Stimulated activated effector memory CD8-positive, alpha-beta T cell treated with anti-CD3 and anti-CD28 coated beads, Interleukin-12 subunit alpha, Interleukin-12 subunit beta, amount 100 ng/mL, for 72 hours (primary cell): Measurements from ENCODE around the gene SMPX.

ENCODE experiments used
- ATAC-seq: fragments of 150-1000 bp; cut with Tn5 transposase; 2 replicates; pipeline ENCODE4 v1.10.0; 2021
- DNase-seq, 2 donors: peaks; one replicate each; pipeline ENCODE4 v3.0.0; 2021 to 2022; ENCODE audit warnings: low spot score in 2 of 2
- H3K27ac Mint-ChIP-seq: one replicate; pipeline ENCODE4 v1.8.0; 2022; ENCODE audit warnings: mild to moderate bottlenecking, mixed read lengths
- H3K36me3 Mint-ChIP-seq: one replicate; pipeline ENCODE4 v1.8.0; 2022; ENCODE audit warnings: mild to moderate bottlenecking, mixed read lengths
- H3K4me1 Mint-ChIP-seq: one replicate; pipeline ENCODE4 v1.8.0; 2022; ENCODE audit warnings: mixed read lengths
- H3K4me3 Mint-ChIP-seq: one replicate; pipeline ENCODE4 v1.8.0; 2022; ENCODE audit warnings: mild to moderate bottlenecking, mixed read lengths
- H3K9me3 Mint-ChIP-seq: one replicate; pipeline ENCODE4 v1.8.0; 2022; ENCODE audit warnings: mixed read lengths

SMPX gene

DNA sequence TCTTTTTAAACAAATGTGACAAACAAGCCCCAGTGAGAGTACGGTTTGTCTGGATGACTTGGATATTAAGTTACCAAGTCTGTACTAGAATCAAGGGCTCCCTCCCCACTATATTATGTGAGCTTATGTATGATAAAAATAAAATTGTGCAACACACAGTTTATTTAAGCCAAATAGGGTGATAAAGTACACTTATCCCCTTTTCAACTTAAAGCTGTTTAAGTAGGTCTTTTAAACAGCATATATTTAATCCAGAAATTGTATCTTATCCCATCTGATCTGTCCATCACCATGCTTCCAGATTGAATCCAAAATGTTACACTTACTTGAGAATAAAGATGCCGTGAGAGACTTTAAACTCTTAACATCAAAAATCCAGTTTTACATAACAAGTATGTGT lies 97.8 kb downstream of the SMPX start:
- Mint-ChIP-seq H3K9me3 (no peaks in the 10 kb centered on the region), H3K36me3 (no peaks in the 10 kb centered on the region), H3K4me3 (no peak overlapping the region), H3K4me1 (no peaks in the 10 kb centered on the region), H3K27ac (no peak overlapping the region)
- no peak for ATAC-seq
- no peak for DNase-seq

GRCh38 chrX:21659320-21659719 lies 98.6 kb downstream of the SMPX start:
- no peak for ATAC-seq
- no peak overlapping the region for H3K27ac Mint-ChIP-seq

GRCh38 chrX:21658746-21659145 lies 99.2 kb downstream of the SMPX start:
- Mint-ChIP-seq H3K4me3 (no peak overlapping the region), H3K4me1 (no peaks in the 10 kb centered on the region), H3K36me3 (no peaks in the 10 kb centered on the region), H3K9me3 (no peaks in the 10 kb centered on the region), H3K27ac (no peak overlapping the region)
- no peak for DNase-seq
- ATAC-seq = no peak

More at GRCh38 chrX:21659320-21659719, 98.6 kb downstream of the SMPX start:
- Mint-ChIP-seq H3K4me1 (no peaks in the 10 kb centered on the region), H3K9me3 (no peaks in the 10 kb centered on the region), H3K4me3 (no peak overlapping the region), H3K36me3 (no peaks in the 10 kb centered on the region)
- DNase-seq = no peak

GRCh38 chrX:21658152-21658737 lies 99.7 kb downstream of the SMPX start, which contains the start of gene KLHL34:
Gene KLHL34 (minus strand): TSS chrX:21658330. CDS start chrX:21657788, 542 bp downstream.
- Mint-ChIP-seq H3K4me3 (no peak within 1 kb of the TSS), H3K4me1 (no peaks in the 10 kb centered on the region), H3K36me3 (no peaks in the 10 kb centered on the region), H3K27ac (no peak within 1 kb of the TSS), H3K9me3 (no peaks in the 10 kb centered on the region)
- DNase-seq (no peak), ATAC-seq (no peak)

- Mint-ChIP-seq H3K36me3 (no peaks in the 10 kb centered on the region), H3K4me1 (no peaks in the 10 kb centered on the region), H3K27ac (no peak overlapping the region), H3K9me3 (no peaks in the 10 kb centered on the region), H3K4me3 (no peak overlapping the region)
- ATAC-seq = no peak
- DNase-seq = no peak
Measured at GRCh38 chrX:21657318-21658151, 100.4 kb downstream of the SMPX start.

DNA sequence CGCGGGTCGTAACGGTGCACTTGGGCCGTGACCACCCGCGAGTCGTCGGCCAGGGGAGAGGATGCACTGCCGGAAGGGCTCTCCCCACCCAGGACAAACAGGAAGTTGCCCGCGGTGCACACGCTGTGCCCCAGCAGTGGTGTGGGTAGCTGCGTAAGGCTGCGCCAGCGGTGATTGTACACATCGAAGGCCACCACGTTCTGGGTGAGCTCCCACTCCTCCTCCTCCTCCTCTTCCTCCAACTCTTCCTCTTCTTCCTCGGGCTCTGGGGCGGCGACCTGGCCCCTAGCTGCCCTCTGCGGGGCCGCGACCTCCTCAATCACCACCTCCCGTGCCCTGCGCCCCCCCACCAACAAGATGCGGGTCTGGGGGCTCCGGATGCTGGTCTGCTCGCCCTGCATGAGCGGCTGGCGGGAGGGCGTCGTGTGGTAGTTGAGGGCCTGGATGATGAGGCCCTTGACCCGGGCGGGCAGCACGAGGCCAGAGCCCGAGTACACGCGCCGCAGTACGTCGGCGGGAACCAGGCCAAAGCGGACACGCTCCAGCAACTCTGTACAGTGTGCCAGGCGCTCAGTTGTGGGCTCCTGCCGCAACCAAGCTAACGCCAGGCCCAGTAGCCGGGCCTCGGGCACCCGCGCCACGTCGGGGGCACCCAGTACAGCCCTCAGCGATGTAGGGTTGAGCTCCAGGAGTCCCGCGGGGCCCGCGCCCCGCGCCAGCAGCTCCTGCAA lies 101.2 kb downstream of the SMPX start:
- H3K4me3 Mint-ChIP-seq = no peak overlapping the region
- DNase-seq (no peak), ATAC-seq (no peak)
- H3K27ac Mint-ChIP-seq = no peak overlapping the region
- no peaks in the 10 kb centered on the region for H3K9me3 Mint-ChIP-seq
- H3K36me3 Mint-ChIP-seq = no peaks in the 10 kb centered on the region
- no peaks in the 10 kb centered on the region for H3K4me1 Mint-ChIP-seq
